Uterine smooth muscle cell (primary cell): ENCODE results near the gene USP38. TPM values are rescaled to one million over a fixed set of nuclear protein-coding genes. Genes with fewer than 3 reads are reported as not detected.

Experiments used
- total RNA-seq: library from RNA; depleted of rRNA; stranded (reverse); fragments of >200 nt; gene quantifications from 2 replicates; pipeline ENCODE4 v1.2.3, GENCODE V29; 2014

Gene USP38
- total RNA-seq, result 23.0 and 23.2 TPM in 2 replicates

DNA sequence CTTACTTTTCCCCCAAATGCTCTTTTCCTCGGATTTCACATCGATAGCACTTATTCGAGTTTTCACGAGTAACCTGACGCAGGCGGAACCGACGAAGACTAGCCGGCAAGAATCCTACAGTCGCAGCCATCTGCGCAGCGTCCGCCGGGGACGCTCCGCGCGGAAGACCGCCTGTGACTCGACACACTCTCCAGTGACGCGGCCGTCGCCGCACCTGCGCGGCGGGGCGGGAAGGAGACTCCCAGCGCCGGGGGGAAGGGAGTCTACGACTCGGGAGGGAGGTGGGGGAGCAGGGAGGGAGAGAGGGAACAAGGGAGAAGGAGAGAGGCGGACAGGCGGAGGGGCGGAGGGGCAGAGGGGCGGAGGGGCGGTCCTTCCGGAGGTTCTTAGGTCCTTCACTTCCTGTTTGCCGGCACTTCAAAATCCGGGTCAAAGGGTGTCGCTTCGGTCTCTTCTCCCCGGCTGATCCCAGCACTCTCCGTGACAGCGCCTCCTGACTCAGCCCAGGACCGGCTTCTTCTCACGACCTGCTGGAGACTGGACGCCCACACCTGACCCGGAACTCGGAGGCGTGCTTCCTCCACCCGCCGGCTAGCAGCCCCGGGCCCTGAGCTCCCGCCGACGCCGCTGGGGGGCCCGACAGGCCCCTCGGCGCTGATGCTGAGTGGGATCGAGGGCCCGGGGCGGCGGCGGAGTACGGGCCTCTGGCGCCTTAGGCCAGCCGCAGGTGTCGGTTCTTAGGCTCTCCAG lies at the start of gene USP38:
USP38 (plus strand) TSS at position 415 of the 750 bp plus-strand sequence. CDS start 534 bp downstream, outside the sequence.

Other genes with a start within 250 kb of the USP38 start
- 8.9 and 12.5 TPM in 2 replicates for gene GAB1, start 152.0 kb downstream of the USP38 start, total RNA-seq